ENCODE results near the gene FOXP1. TPM values are rescaled to one million over a fixed set of nuclear protein-coding genes. Genes with fewer than 3 reads are reported as not detected.

FOXP1 gene
- total and polyA plus RNA-seq, 3 experiments from 2014 or later: 142 to 185 (median 147) TPM

DNA sequence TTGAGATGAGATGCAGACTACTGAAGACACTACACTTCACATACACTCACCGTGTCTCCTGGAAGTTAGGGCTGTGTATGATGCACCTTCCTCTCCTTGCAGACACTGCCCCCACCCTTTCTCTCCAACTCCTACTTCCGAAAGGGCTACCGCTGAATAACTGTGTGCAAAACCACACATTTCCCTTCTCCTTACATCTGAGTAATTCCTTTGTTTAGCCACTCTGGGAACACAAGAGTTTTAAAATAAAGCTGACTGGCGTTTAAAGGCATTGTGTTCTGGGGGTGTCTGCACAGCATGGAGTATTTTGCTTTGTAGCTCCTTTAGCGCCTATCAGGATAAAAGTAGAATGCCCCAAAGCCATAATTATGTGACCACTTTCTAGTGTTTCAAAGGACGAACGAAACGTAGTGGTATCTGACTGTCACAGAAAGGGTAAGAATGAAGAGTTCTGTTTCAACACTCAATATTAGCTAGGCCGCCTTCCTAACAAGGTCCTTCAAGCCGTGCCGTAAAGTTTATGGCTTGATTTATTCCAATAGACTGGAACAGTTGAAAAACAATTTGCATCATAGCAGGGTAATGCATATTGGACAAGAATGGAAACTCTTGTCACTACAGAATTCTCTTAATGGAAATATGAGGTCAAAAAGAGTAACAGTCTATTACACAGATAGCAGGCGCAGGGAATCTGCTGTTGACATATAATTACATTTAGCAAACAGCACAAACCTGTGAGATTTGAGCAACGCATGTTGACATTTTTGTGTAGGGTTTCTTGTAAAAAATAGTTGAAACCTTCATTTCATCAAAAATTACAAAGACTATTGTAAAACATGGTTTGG is 619.9 kb downstream of the FOXP1 start:
- ChIA-PET POLR2A (no interaction called here), CTCF (no interaction called here)
- peak overlapping the region in 1 of 7 donors; percentile 37 for H3K4me3 Mint-ChIP-seq
- no peak overlapping the region for H3K4me3 ChIP-seq (ENCODE audit: low read length)
- no peaks in the 10 kb centered on the region for H3K9me3 Mint-ChIP-seq
- H3K36me3 ChIP-seq (ENCODE audit: insufficient read depth, low read length): peaks cover 69% of the 10 kb centered on the region
- no peak overlapping the region for H3K27ac ChIP-seq (ENCODE audit: low read depth, low read length)
- H3K36me3 Mint-ChIP-seq: peaks cover 21 to 94% (median 42%) of the 10 kb centered on the region in 3 donors
- H3K27me3 Mint-ChIP-seq: peaks cover 0 to 4% of the 10 kb centered on the region in 2 donors
- H3K27ac Mint-ChIP-seq: peak overlapping the region in 4 of 8 donors; percentile 30 to 83 (median 58)
- DNase-seq: no peak
- H3K27me3 ChIP-seq (ENCODE audit: insufficient read depth, low read length, poor library complexity, severe bottlenecking): no peaks in the 10 kb centered on the region
- H3K9me3 ChIP-seq (ENCODE audit: low read length): no peaks in the 10 kb centered on the region
- H3K4me1 ChIP-seq (ENCODE audit: insufficient read depth, low read length): no peaks in the 10 kb centered on the region
- no peaks in the 10 kb centered on the region for H3K4me1 Mint-ChIP-seq

DNA sequence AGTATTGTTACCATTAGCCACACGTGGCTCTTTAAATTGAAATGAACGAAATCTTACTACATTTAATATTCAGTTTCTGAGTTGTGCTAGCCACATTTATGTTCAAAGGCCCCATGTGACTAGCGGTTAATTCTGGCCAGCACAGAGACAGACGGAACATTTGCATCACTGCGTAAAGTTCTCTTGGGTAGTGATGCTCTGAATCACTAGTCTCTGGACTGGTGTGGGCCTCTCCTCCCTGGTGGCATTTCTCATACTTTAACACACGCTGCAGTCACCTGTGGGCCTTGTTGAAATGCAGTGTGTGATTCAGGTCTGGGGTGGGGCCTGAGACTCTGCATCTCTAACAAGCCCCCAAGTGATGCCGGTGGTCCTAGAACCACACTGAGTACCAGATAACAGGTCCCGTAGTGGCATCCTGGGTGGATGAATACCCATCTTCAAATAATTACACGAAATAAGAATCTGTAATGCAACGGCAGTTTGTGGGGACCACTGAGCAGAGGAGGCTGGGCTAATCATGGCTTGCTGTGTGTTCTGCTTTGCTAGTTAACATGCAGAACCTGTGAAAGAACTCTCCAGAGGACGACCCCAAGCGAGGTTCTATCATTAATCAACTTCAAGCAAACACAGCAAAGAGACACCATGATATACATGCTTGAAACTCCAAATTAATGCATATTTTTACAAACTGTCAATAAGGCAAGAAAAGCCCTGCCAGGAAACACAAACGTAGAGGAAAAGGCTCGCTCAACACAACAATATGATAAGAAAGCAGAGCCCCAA is 623.8 kb downstream of the FOXP1 start:
- H3K9me3 Mint-ChIP-seq: no peaks in the 10 kb centered on the region
- POLR2A ChIA-PET: no interaction called here
- H3K27ac Mint-ChIP-seq: no peak overlapping the region
- H3K4me1 ChIP-seq (ENCODE audit: insufficient read depth, low read length): no peaks in the 10 kb centered on the region
- H3K4me1 Mint-ChIP-seq: peaks cover 0 to 6% (median 0%) of the 10 kb centered on the region in 3 donors
- H3K4me3 ChIP-seq (ENCODE audit: low read length): no peak overlapping the region
- H3K4me3 Mint-ChIP-seq: no peak overlapping the region
- H3K27me3 Mint-ChIP-seq: peaks cover 0 to 4% of the 10 kb centered on the region in 2 donors
- peaks cover 40% of the 10 kb centered on the region for H3K36me3 ChIP-seq (ENCODE audit: insufficient read depth, low read length)
- CTCF ChIA-PET: no interaction called here
- H3K36me3 Mint-ChIP-seq: peaks cover 17 to 91% (median 35%) of the 10 kb centered on the region in 3 donors
- H3K27me3 ChIP-seq (ENCODE audit: insufficient read depth, low read length, poor library complexity, severe bottlenecking): no peaks in the 10 kb centered on the region
- DNase-seq: no peak
- no peak overlapping the region for H3K27ac ChIP-seq (ENCODE audit: low read depth, low read length)
- H3K9me3 ChIP-seq (ENCODE audit: low read length): no peaks in the 10 kb centered on the region

DNA sequence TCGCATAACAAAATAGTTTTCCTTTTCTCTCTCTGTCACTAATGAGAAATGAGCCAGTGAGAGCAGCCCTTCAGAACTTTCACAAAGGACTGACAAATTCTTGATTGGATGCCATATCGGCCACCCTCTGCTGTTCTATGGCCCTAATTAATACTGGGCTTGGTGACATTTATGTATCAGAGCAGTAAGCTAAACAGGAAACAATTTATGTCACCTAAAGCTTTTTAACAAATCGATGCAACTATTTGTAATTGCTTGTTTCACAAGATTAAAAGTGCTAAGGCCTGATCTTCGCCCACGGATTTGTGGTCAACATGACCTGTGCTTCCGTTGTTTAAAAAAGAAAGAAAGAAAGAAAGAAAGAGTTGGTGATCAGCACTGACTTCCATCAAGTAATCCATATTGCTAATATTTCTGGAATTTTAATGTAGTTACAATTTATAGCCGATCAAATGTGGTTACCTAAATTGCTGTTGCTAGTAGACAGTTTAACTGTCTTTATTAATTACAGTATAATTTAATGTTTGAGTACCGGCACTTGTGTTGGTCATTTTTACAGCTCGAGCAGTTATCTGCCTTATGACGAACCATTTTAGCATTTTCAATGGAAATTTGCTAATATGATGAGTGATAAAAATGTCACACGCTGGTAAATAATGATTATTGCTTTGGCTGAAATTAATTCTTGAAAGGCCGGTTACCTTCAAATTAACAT is 631.3 kb downstream of the FOXP1 start:
- Mint-ChIP-seq H3K27me3 (peaks cover 1% of the 10 kb centered on the region in 2 donors), H3K27ac (peak overlapping the region in 1 of 8 donors; percentile 36), H3K4me1 (peaks cover 8 to 25% (median 14%) of the 10 kb centered on the region in 3 donors), H3K4me3 (no peak overlapping the region), H3K9me3 (no peaks in the 10 kb centered on the region), H3K36me3 (peaks cover 0 to 22% (median 0%) of the 10 kb centered on the region in 3 donors)
- Histone ChIP-seq H3K27ac (ENCODE audit: low read depth, low read length) (no peak overlapping the region), H3K27me3 (ENCODE audit: insufficient read depth, low read length, poor library complexity, severe bottlenecking) (no peaks in the 10 kb centered on the region), H3K4me3 (ENCODE audit: low read length) (no peak overlapping the region), H3K4me1 (ENCODE audit: insufficient read depth, low read length) (no peaks in the 10 kb centered on the region), H3K9me3 (ENCODE audit: low read length) (no peaks in the 10 kb centered on the region), H3K36me3 (ENCODE audit: insufficient read depth, low read length) (no peaks in the 10 kb centered on the region)
- DNase-seq: no peak
- ChIA-PET CTCF (no interaction called here), POLR2A (no interaction called here)

DNA sequence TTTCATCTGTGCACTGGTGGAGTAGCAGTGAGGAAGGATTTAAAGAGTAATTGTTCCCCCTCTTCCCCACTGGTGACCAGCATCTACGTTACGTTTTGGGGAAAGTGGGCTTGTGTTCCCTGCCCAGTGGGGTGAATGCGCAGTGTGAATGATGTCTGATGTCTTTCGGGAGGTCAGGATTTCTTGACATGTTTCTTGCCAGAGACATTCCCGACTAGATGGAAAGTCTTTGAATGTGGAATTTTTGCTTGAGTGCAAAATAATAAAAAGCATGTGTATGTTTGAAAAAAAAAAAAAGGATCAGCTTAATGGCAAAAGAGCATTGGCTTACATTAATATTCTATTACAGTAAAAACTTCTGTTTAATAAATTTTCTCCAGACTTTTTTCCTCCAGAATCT is 632.2 kb downstream of the FOXP1 start:
- Histone ChIP-seq H3K27ac (ENCODE audit: low read depth, low read length) (no peak overlapping the region), H3K4me1 (ENCODE audit: insufficient read depth, low read length) (no peaks in the 10 kb centered on the region), H3K9me3 (ENCODE audit: low read length) (no peaks in the 10 kb centered on the region), H3K27me3 (ENCODE audit: insufficient read depth, low read length, poor library complexity, severe bottlenecking) (no peaks in the 10 kb centered on the region), H3K4me3 (ENCODE audit: low read length) (no peak overlapping the region), H3K36me3 (ENCODE audit: insufficient read depth, low read length) (no peaks in the 10 kb centered on the region)
- no peak for DNase-seq
- Mint-ChIP-seq H3K4me3 (no peak overlapping the region), H3K27ac (no peak overlapping the region), H3K9me3 (no peaks in the 10 kb centered on the region), H3K36me3 (peaks cover 0 to 14% (median 0%) of the 10 kb centered on the region in 3 donors), H3K4me1 (peaks cover 8 to 25% (median 14%) of the 10 kb centered on the region in 3 donors), H3K27me3 (peaks cover 1 to 10% of the 10 kb centered on the region in 2 donors)
- CTCF ChIA-PET: no interaction called here
- POLR2A ChIA-PET: no interaction called here

DNA sequence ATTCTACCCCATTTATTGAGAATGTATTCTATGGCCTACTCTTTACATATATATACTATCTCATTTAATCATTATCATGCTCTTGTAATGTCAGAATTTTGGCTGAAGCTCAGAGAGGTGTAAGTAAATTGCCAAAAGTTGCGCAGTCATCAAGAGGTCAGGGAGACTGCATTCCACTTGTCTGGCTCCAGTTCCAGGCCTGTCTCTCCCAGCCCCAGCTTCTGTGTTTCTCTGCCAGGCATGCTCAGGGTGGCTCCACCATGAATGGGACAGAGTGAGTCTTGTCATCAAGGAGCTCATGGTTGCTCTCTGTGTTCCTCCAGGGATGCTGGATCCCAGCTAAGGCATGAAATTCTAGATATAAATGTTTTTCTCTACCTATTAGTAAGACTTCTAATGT is 635.9 kb downstream of the FOXP1 start:
- ChIA-PET CTCF (no interaction called here), POLR2A (no interaction called here)
- no peak overlapping the region for H3K4me3 Mint-ChIP-seq
- Histone ChIP-seq H3K36me3 (ENCODE audit: insufficient read depth, low read length) (no peaks in the 10 kb centered on the region), H3K4me1 (ENCODE audit: insufficient read depth, low read length) (no peaks in the 10 kb centered on the region), H3K27me3 (ENCODE audit: insufficient read depth, low read length, poor library complexity, severe bottlenecking) (peaks cover 7% of the 10 kb centered on the region), H3K27ac (ENCODE audit: low read depth, low read length) (no peak overlapping the region), H3K9me3 (ENCODE audit: low read length) (no peaks in the 10 kb centered on the region), H3K4me3 (ENCODE audit: low read length) (no peak overlapping the region)
- peaks cover 5 to 8% (median 6%) of the 10 kb centered on the region in 3 donors for H3K4me1 Mint-ChIP-seq
- H3K27me3 Mint-ChIP-seq: peaks cover 11 to 39% of the 10 kb centered on the region in 2 donors
- no peak for DNase-seq
- peaks cover 0 to 1% (median 0%) of the 10 kb centered on the region in 3 donors for H3K36me3 Mint-ChIP-seq
- no peak overlapping the region for H3K27ac Mint-ChIP-seq
- H3K9me3 Mint-ChIP-seq: peaks cover 0 to 2% (median 0%) of the 10 kb centered on the region in 5 donors

DNA sequence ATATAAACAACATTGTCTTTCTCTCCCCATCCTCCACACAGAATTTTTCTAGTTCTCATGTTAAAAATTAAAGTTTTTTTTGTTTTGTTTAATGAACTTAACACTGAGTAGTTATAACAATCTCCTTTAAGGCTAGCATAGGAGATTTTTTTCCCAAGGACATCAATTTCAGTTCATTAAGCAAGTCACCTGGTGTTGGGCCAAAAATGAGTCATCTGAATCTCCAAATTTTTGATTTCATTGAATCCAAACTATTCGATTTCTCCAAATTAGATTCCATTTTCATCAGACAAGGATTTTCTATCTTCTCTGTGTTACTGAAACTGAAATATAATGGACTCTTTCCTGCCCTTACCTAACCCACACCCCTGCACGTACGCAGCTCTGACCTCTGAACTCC is 639.6 kb downstream of the FOXP1 start:
- no peaks in the 10 kb centered on the region for H3K4me1 Mint-ChIP-seq
- H3K4me1 ChIP-seq (ENCODE audit: insufficient read depth, low read length): no peaks in the 10 kb centered on the region
- peaks cover 0 to 5% (median 0%) of the 10 kb centered on the region in 5 donors for H3K9me3 Mint-ChIP-seq
- peaks cover 0 to 4% (median 0%) of the 10 kb centered on the region in 3 donors for H3K36me3 Mint-ChIP-seq
- no peaks in the 10 kb centered on the region for H3K9me3 ChIP-seq (ENCODE audit: low read length)
- ChIA-PET CTCF (no interaction called here), POLR2A (no interaction called here)
- H3K36me3 ChIP-seq (ENCODE audit: insufficient read depth, low read length): no peaks in the 10 kb centered on the region
- peaks cover 12% of the 10 kb centered on the region for H3K27me3 ChIP-seq (ENCODE audit: insufficient read depth, low read length, poor library complexity, severe bottlenecking)
- no peak overlapping the region for H3K4me3 ChIP-seq (ENCODE audit: low read length)
- H3K27ac Mint-ChIP-seq: no peak overlapping the region
- H3K27ac ChIP-seq (ENCODE audit: low read depth, low read length): no peak overlapping the region
- H3K27me3 Mint-ChIP-seq: peaks cover 14 to 59% of the 10 kb centered on the region in 2 donors
- DNase-seq: no peak
- no peak overlapping the region for H3K4me3 Mint-ChIP-seq

DNA sequence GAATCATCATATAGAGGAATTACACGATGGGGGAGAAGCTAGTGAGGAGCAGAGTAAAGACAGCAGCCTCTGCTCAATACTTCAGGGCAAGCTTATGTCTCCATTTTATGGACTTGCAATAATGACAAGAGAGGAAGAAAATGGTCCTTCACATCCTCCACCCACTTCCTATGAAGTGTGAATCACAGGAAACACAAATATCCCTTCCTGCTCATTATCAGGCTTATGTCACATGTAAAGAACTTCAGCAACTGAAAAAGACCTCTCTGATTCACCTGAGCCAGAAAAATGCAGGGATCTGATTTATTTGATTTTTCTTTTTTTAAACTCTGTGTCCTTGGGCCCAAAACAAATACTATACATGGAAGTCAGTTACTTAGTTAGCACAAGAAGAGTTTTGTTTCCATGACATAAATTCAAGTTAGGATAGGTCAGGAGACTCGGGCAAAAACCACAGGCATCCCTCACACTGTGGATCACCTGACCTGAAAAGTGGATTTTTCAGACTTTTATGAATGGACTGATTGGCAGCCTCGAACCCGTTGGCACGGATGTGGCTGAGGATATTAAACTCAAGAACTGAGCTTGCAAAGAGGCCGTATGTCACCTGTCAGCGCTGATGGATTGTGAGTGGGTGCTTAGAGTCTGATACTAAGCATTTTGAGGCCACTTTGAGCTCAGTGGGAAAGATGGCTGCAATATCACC is 650.3 kb downstream of the FOXP1 start:
- no peaks in the 10 kb centered on the region for H3K27me3 ChIP-seq (ENCODE audit: insufficient read depth, low read length, poor library complexity, severe bottlenecking)
- no peak for DNase-seq
- Mint-ChIP-seq H3K27me3 (peaks cover 0 to under 1% of the 10 kb centered on the region in 2 donors), H3K36me3 (peaks cover 0 to 4% (median 0%) of the 10 kb centered on the region in 3 donors), H3K27ac (peak overlapping the region in 1 of 8 donors; percentile 32), H3K4me1 (peaks cover 4 to 7% (median 5%) of the 10 kb centered on the region in 3 donors), H3K9me3 (peaks cover 0 to 2% (median 0%) of the 10 kb centered on the region in 5 donors), H3K4me3 (no peak overlapping the region)
- H3K4me3 ChIP-seq (ENCODE audit: low read length): no peak overlapping the region
- H3K27ac ChIP-seq (ENCODE audit: low read depth, low read length): no peak overlapping the region
- no peaks in the 10 kb centered on the region for H3K36me3 ChIP-seq (ENCODE audit: insufficient read depth, low read length)
- no peaks in the 10 kb centered on the region for H3K4me1 ChIP-seq (ENCODE audit: insufficient read depth, low read length)
- ChIA-PET POLR2A (no interaction called here), CTCF (no interaction called here)
- no peaks in the 10 kb centered on the region for H3K9me3 ChIP-seq (ENCODE audit: low read length)

All from CD8-positive, alpha-beta memory T cell (primary cell).